Measurements from ENCODE around the gene GABBR2. TPM values are rescaled to one million over a fixed set of nuclear protein-coding genes. Genes with fewer than 3 reads are reported as not detected.
"Not testable (repeated sequence)": the region's sequence is repeated elsewhere in the genome, so short reads cannot be mapped to it uniquely, and the experiment has no call there.

GABBR2 gene
- total and polyA plus RNA-seq, 2 donors (not counting 1 experiment from before 2014, with no cell fraction given), result 0.03 TPM; not detected in 1

- no peak overlapping the region for H3K4me2 ChIP-seq (replicated peaks; ENCODE audit: low read depth, low read length, poor library complexity, severe bottlenecking)
- H3K36me3 ChIP-seq (replicated peaks in 1 of 2; ENCODE audit: control extremely low read depth in 1 of 2, control insufficient read depth in 1 of 2, extremely low read depth in 1 of 2, insufficient read depth in 2 of 2, low read length in 1 of 2), result no peaks in the 10 kb centered on the region
- no peak overlapping the region for H2AFZ ChIP-seq (ENCODE audit: insufficient read depth, low read depth, low read length, poor library complexity, severe bottlenecking)
- H3K79me2 ChIP-seq (ENCODE audit: control insufficient read depth, insufficient read depth, low read length), result no peaks in the 10 kb centered on the region
- no peaks in the 10 kb centered on the region for H3K4me1 ChIP-seq (ENCODE audit: control insufficient read depth in 2 of 2, insufficient read depth in 2 of 2, low read length in 2 of 2)
- no peak overlapping the region for H3K4me3 ChIP-seq (ENCODE audit: control extremely low read depth in 1 of 5, extremely low read depth in 1 of 5, insufficient read depth in 1 of 5, low read depth in 2 of 5, low read length in 4 of 5)
- Mint-ChIP-seq H3K9me3 (ENCODE audit: insufficient read depth) (no peaks in the 10 kb centered on the region), H3K27me3 (peaks cover 11% of the 10 kb centered on the region), H3K27ac (no peak overlapping the region), H3K4me3 (no peak overlapping the region), H3K4me1 (no peaks in the 10 kb centered on the region)
- ChIA-PET CTCF (no interaction called here), POLR2A (no interaction called here)
- no peaks in the 10 kb centered on the region for H4K20me1 ChIP-seq (ENCODE audit: control insufficient read depth, insufficient read depth, low read length, poor library complexity, severe bottlenecking)
- intact Hi-C loops (cut with micrococcal nuclease), result no loop called here
- no peak overlapping the region for H3K9ac ChIP-seq (ENCODE audit: low read length)
- no peak for DNase-seq
- H3K27ac ChIP-seq (ENCODE audit: low read length in 2 of 2), result no peak overlapping the region
- TF ChIP-seq, protein P1, sequence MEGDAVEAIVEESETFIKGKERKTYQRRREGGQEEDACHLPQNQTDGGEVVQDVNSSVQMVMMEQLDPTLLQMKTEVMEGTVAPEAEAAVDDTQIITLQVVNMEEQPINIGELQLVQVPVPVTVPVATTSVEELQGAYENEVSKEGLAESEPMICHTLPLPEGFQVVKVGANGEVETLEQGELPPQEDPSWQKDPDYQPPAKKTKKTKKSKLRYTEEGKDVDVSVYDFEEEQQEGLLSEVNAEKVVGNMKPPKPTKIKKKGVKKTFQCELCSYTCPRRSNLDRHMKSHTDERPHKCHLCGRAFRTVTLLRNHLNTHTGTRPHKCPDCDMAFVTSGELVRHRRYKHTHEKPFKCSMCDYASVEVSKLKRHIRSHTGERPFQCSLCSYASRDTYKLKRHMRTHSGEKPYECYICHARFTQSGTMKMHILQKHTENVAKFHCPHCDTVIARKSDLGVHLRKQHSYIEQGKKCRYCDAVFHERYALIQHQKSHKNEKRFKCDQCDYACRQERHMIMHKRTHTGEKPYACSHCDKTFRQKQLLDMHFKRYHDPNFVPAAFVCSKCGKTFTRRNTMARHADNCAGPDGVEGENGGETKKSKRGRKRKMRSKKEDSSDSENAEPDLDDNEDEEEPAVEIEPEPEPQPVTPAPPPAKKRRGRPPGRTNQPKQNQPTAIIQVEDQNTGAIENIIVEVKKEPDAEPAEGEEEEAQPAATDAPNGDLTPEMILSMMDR (IDR thresholded peaks at IDR 0.05), result no peak
- TF ChIP-seq EZH2 (IDR thresholded peaks at IDR 0.05; ENCODE audit: borderline replicate concordance, insufficient read depth, low read depth, low read length, poor library complexity, severe bottlenecking), result no peak
- ATAC-seq (ENCODE audit: low read depth), result no peak
- no CpG with 5 or more reads among the region's 4 CpGs for WGBS (ENCODE audit: insufficient coverage)
- no peaks in the 10 kb centered on the region for H3K27me3 ChIP-seq (replicated peaks in 1 of 4; ENCODE audit: control extremely low read depth in 1 of 4, control insufficient read depth in 3 of 4, insufficient read depth in 4 of 4, low read length in 3 of 4)
- H3K9me3 ChIP-seq (ENCODE audit: control extremely low read depth in 1 of 3, control insufficient read depth in 2 of 3, insufficient read depth in 1 of 3, low read length in 2 of 3), result no peaks in the 10 kb centered on the region
Observed at GRCh38 chr9:98657897-98658296, 50.8 kb downstream of the GABBR2 start.

DNA sequence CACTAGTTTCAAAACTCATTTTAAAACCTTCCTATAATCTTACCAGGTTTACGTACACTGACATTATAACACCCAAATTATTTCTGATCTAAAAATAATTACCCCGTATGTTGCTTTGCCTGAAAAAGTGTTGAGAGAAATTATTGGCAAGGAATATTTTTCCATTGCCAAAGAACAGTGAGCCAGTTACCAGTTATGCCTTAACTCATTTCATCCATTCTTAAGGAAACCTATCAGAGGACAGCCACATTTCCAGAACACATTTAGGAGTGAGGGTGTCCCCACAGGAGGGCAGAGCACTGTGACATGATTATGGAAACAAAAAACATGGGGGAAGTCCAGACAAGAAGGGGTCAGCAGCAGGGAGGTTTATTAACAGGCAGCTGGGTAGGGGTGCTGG is 52.2 kb downstream of the GABBR2 start:
- H3K4me1 ChIP-seq (ENCODE audit: control insufficient read depth in 2 of 2, insufficient read depth in 2 of 2, low read length in 2 of 2), result no peaks in the 10 kb centered on the region
- intact Hi-C loops (cut with micrococcal nuclease), result no loop called here
- H3K9me3 Mint-ChIP-seq (ENCODE audit: insufficient read depth), result no peaks in the 10 kb centered on the region
- H3K4me3 Mint-ChIP-seq, result no peak overlapping the region
- no peaks in the 10 kb centered on the region for H3K9me3 ChIP-seq (ENCODE audit: control extremely low read depth in 1 of 3, control insufficient read depth in 2 of 3, insufficient read depth in 1 of 3, low read length in 2 of 3)
- no peak overlapping the region for H2AFZ ChIP-seq (ENCODE audit: insufficient read depth, low read depth, low read length, poor library complexity, severe bottlenecking)
- H3K27ac ChIP-seq (ENCODE audit: low read length in 2 of 2), result no peak overlapping the region
- H3K9ac ChIP-seq (ENCODE audit: low read length), result no peak overlapping the region
- H3K27me3 ChIP-seq (replicated peaks in 1 of 4; ENCODE audit: control extremely low read depth in 1 of 4, control insufficient read depth in 3 of 4, insufficient read depth in 4 of 4, low read length in 3 of 4), result peaks cover 0 to 5% (median 0%) of the 10 kb centered on the region in 4 experiments
- CTCF ChIA-PET, result no interaction called here
- peaks cover 4% of the 10 kb centered on the region for H3K27me3 Mint-ChIP-seq
- no peaks in the 10 kb centered on the region for H3K79me2 ChIP-seq (ENCODE audit: control insufficient read depth, insufficient read depth, low read length)
- DNase-seq (no peak), ATAC-seq (ENCODE audit: low read depth) (no peak)
- H3K4me2 ChIP-seq (replicated peaks; ENCODE audit: low read depth, low read length, poor library complexity, severe bottlenecking), result no peak overlapping the region
- H3K4me3 ChIP-seq (ENCODE audit: control extremely low read depth in 1 of 5, extremely low read depth in 1 of 5, insufficient read depth in 1 of 5, low read depth in 2 of 5, low read length in 4 of 5), result no peak overlapping the region
- POLR2A ChIA-PET, result no interaction called here
- TF ChIP-seq, protein P1 (IDR thresholded peaks at IDR 0.05), result no peak
- no peak for TF ChIP-seq EZH2 (IDR thresholded peaks at IDR 0.05; ENCODE audit: borderline replicate concordance, insufficient read depth, low read depth, low read length, poor library complexity, severe bottlenecking)
- H4K20me1 ChIP-seq (ENCODE audit: control insufficient read depth, insufficient read depth, low read length, poor library complexity, severe bottlenecking), result no peaks in the 10 kb centered on the region
- no peaks in the 10 kb centered on the region for H3K36me3 ChIP-seq (replicated peaks in 1 of 2; ENCODE audit: control extremely low read depth in 1 of 2, control insufficient read depth in 1 of 2, extremely low read depth in 1 of 2, insufficient read depth in 2 of 2, low read length in 1 of 2)
- H3K4me1 Mint-ChIP-seq, result no peaks in the 10 kb centered on the region
- H3K27ac Mint-ChIP-seq, result no peak overlapping the region
- no CpG with 5 or more reads among the region's 2 CpGs for WGBS (ENCODE audit: insufficient coverage)

DNA sequence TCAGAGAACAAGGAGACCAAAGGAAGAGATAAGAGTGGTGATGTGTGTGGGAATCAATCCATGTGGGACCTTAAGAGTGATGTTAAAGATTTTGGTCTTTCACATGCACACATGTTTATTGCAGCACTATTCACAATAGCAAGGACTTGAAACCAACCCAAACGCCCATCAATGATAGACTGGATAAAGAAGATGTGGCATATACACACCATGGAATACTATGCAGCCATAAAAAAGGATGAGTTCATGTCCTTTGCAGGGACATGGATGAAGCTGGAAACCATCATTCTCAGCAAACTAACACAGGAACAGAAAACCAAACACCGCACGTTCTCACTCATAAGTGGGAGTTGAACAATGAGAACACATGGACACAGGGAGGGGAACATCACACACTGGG is 53.3 kb downstream of the GABBR2 start:
- H3K4me1 Mint-ChIP-seq; ATAC-seq (ENCODE audit: low read depth); H3K27me3 Mint-ChIP-seq; H3K79me2 ChIP-seq (ENCODE audit: control insufficient read depth, insufficient read depth, low read length); H3K27me3 ChIP-seq (replicated peaks in 1 of 4; ENCODE audit: control extremely low read depth in 1 of 4, control insufficient read depth in 3 of 4, insufficient read depth in 4 of 4, low read length in 3 of 4); H3K4me3 Mint-ChIP-seq; DNase-seq; H3K9ac ChIP-seq (ENCODE audit: low read length); H3K4me3 ChIP-seq (ENCODE audit: control extremely low read depth in 1 of 5, extremely low read depth in 1 of 5, insufficient read depth in 1 of 5, low read depth in 2 of 5, low read length in 4 of 5); H4K20me1 ChIP-seq (ENCODE audit: control insufficient read depth, insufficient read depth, low read length, poor library complexity, severe bottlenecking); intact Hi-C loops (cut with micrococcal nuclease); H3K36me3 ChIP-seq (replicated peaks in 1 of 2; ENCODE audit: control extremely low read depth in 1 of 2, control insufficient read depth in 1 of 2, extremely low read depth in 1 of 2, insufficient read depth in 2 of 2, low read length in 1 of 2); H2AFZ ChIP-seq (ENCODE audit: insufficient read depth, low read depth, low read length, poor library complexity, severe bottlenecking); CTCF ChIA-PET; H3K27ac ChIP-seq (ENCODE audit: low read length in 2 of 2); H3K27ac Mint-ChIP-seq; H3K9me3 Mint-ChIP-seq (ENCODE audit: insufficient read depth); H3K4me1 ChIP-seq (ENCODE audit: control insufficient read depth in 2 of 2, insufficient read depth in 2 of 2, low read length in 2 of 2); POLR2A ChIA-PET; H3K9me3 ChIP-seq (ENCODE audit: control extremely low read depth in 1 of 3, control insufficient read depth in 2 of 3, insufficient read depth in 1 of 3, low read length in 2 of 3); H3K4me2 ChIP-seq (replicated peaks; ENCODE audit: low read depth, low read length, poor library complexity, severe bottlenecking): not testable (repeated sequence)
- no CpG with 5 or more reads among the region's 3 CpGs for WGBS (ENCODE audit: insufficient coverage)

Data from B cell (primary cell).